Stimulated activated CD8-positive, alpha-beta memory T cell treated with anti-CD3 and anti-CD28 coated beads, Interleukin-4, amount 100 ng/mL, for 1 hour (primary cell): ENCODE data around the gene SMIM24.
A peak's percentile ranks its signal among the peaks of the same experiment; 100 is the strongest.
"Not testable (repeated sequence)": the region's sequence is repeated elsewhere in the genome, so short reads cannot be mapped to it uniquely, and the experiment has no call there.

Experiments used
- DNase-seq, 2 donors: peaks; one replicate each; pipeline ENCODE4 v3.0.0-alpha.2; 2020; ENCODE audit warnings: low read depth in 2 of 2, low spot score in 1 of 2

Gene SMIM24

DNA sequence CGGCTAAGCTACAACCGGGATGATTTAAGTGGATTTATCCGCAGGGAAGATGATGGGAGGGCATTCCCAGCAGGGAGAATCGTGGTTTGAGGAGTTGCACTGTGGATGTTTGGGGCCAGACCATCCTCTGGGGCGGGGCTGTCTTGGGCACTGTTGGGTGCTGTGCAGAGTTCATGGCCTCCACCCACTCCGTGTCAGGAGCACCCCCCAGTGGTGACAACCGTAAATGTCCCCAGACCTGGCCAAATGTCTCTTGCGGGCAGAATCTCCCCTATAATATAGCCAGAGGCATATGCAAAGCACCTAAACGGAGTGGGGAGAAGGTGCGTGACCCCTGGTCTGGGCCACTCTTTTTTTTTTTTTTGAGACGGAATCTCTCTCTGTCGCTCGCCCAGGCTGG is 40.2 kb downstream of the SMIM24 start:
- peak in 1 of 2 donors; percentile 32 for DNase-seq

DNA sequence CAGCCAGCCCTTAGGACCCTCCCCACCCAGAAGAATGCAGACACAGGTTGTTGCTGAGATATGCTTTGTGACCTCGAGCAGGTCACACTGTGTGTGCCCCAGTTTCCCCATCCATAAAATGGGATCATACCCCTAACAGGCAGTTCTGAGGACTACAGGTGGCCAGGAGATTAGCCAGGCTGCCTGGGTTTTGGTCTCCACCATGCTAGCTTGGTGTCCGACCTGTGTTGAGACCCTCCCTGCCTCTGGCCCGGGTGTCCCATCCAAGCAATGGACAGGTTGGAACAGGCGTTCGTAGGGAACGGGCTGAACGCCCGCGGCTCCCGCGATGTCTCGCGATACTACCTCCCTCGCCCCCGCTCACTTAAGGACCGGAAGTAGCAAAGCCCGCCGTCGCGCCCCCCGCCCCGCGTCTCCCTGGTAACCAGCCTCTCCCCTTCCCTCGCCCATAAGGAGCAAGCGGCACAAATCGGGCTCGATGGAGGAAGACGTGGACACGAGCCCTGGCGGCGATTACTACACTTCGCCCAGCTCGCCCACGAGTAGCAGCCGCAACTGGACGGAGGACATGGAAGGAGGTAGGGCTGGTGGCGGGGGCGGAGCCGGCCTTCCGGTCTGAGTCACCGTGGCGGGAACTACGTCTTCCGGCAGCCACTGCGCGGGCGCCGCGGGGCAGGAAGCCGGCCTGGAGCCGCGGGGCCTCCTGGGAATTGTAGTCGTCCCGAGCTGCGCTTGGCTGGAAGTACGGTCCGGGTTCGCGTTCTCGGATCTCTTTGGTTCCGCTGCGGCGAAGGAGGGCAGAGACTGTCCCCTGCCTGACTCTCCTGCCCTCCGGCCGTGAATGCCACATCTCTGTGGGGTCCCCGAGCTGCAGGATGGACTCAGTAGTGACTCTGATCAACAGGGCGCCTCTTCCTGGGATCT is 45.4 kb downstream of the SMIM24 start:
- DNase-seq: peak; percentile 88 to 90

DNA sequence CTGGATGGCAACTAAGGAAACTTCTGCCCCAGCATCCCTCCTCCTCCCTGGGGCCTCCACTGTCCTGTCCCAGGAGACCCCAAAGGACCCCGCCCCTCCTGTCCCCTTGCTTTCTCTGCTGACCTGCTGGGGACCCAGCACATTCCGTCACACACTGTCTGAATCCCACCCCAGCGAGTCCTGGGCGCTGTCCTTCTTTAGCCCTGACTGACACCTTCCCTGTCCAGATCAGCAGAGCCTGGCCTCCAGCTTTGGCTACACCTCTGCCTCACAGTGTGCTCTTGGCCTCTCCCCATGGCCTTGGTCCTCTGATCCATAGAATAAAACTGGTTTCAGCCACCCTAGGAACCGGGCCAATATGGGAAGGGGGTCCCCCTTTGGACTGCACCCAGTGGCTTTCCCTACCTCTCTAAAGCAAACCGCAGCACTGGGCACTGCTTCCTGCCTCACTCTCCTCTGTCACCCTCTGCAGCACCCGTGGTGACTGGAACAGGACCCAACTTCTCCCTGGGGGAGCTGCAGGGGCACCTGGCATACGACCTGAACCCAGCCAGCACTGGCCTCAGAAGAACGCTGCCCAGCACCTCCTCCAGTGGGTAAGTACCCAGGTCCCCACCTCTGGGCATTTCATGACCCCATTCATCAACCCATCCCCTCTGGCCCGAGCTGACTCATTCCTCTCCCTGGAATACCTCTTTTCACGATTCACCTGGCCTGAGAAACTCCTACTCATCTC is 46.4 kb downstream of the SMIM24 start:
- DNase-seq: no peak

DNA sequence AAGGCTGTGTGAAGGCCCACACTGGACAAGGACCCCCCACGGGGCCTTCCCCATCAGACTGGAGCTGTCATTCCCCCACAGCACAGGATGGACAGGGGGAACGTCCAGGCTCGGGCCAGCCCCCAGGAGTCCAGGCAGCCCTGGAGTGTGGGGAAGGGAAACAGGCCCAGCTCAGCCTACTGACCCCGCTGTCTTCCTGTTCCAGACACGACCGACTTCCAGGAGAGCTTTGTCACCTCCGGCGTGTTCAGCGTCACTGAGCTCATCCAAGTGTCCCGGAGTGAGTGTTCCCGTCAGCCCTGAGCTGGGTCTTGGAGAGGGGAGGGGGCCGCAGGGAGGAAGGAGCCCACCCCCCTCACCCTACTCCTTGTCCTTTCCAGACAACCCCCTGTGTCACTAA is 47.0 kb downstream of the SMIM24 start:
- DNase-seq: no peak

DNA sequence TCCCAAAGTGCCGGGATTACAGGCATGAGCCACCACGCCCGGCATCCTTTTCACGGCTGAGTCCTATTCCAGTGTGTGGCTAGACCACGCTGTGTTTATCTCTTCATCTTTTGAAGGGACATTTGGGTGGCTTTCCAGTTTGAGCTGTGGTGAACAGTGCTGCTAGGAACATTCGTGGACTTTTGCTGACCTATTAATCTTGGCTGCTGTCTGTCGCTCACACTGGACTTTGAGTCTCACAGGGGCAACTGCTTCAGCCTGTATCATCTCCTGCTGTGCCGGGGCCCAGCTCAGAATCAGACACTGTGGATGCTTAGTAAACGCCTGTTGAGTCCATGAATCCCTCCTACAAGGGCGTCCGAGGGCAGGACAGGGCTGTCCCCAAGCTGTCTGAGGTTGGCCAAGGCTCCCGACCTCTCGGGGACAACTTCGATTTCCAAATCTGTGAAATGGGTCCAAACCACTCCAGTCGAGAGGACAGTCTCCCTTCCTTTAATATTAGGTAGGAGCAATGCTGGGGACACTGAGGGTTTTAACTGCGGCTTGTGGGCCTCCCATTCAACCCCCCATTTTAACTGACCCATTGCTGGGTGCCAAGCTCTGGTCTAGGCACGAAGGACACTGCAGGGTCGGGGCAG is 48.4 kb downstream of the SMIM24 start:
- DNase-seq: no peak

DNA sequence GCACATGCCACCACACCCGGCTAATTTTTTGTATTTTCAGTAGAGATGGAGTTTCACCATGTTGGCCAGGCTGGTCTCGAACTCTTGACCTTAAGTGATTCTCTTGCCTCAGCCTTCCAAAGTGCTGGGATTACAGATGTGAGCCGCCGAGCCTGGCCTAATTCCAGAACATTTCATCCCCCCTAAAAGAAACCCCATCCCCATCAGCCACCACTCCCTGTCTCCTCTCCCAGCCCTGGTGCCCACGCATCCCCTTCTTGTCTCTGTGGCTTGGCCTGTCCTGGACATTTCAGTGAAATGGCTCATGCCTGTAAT is 50.0 kb downstream of the SMIM24 start:
- DNase-seq: not testable (repeated sequence)

DNA sequence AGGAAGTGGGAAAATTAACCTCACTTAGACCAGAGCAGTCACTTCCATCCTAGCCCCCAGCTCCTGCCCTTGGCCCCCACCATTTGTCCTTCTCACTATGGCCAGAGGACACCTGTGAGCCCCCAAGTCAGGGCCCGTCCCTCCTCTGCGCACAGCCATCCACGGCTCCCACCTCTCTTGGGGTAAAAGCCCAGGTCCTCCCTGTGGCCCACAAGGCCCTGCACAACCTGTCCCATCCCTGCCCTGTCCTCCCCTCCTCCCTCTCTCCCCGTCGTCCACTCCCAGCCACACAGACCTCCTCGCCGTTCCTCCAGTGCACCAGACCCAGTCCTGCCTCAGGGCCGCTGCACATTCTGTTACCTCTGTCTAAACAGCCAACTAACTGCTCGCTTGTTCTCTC is 53.9 kb downstream of the SMIM24 start:
- no peak for DNase-seq
